Measurements from ENCODE around the gene GPR160.
"Not testable (repeated sequence)": the region's sequence is repeated elsewhere in the genome, so short reads cannot be mapped to it uniquely, and the experiment has no call there.

GPR160 gene

DNA sequence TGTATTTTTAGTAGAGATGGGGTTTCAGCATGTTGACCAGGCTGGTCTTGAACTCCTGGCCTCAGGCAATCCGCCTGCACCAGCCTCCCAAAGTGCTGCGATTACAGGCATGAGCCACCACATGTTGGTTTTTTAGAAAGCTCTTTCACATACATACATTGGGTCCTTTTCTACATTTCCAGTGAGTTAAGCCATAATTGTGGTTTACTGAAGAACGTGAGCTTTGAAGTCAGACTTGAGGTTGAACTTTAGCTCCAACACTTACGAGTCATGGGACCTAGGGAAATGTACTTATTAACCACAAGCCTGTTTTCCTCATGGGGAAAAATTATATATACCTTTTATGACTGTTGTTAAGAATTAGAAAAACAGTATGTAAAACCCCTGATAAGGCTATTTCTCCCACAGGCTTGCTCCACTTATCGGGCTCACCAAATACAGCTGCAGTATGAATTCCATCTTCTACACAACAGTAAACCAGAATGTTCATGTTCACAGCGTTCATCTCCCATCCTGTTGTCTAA, 39.0 kb downstream of the GPR160 start:
- DNase-seq, result no peak

DNA sequence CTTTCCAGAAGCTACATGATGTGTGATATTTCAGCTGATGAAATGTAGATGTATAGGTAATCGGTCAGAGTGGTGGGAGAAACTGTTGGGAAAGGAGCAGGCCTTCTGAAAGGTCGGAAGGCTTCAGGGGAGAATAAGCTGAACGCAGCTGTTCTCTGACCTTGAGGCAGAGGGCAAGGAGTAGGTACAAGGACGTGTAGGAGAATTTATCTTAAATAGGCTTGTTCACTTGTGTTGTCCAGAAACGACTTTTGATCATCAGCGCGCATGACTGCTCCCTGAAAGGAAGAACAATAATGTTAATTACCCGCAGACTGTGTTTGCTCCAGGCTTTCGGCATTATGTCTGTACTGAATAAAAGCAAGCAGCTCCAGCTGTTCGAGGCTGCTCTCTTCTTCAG, 39.6 kb downstream of the GPR160 start:
- no peak for DNase-seq

DNA sequence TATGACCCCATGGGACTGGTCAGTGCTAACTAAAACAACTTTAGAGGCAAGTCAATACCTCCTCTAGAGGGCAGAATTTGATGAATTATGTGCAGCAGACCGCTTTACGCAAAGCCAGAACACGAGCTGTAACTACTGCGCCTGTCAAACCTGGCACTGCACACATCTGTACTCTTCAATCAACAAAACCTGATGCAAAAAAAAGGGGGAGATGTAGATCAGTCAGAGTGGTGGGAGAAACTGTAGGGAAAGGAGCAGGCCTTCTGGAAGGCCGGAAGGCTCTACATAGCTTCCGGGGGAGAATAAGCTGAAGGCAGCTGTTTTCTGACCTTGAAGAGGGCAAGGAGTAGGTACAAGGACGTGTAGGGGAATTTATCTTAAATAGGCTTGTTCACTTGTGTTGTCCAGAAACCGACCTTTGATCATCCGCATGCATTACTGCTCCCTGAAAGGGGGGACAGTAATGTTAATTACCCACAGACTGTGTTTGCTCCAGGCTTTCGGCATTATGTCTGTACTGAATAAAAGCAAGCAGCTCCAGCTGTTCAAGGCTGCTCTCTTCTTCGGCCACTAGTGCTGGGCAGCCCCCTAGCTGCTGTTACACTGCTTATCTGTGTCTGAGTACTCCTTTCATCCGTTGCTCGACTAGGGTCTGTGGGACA, 41.0 kb downstream of the GPR160 start:
- DNase-seq, result no peak

DNA sequence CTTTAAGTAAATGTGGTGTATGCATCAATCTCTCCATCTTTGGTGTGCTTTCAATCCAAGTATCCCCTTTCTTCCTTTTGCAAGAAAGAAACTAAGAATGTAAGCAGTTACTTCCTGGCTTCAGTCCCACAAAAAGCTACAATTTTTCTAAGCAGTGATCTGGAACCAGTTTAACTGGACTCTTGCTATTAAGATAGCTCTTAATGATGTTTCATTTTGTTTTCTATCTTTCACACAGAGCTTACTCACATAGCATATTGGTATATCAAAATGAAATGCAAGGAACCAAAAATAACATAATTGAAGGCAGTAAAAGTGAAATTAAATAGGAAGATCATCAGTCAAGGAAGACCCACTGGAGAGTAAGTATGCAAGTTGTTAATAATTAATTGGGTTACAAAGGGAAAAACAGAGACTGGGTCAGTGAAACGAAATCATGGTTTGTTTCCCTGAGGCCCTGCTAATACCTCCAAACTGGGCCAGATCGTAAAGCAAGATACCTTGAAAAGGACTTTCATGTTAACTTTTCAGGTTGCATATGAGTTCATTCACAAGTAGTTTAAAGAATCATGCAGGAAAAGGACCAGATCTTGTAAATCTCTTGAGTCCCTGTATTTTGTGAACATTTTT, 41.9 kb downstream of the GPR160 start:
- DNase-seq, result no peak

DNA sequence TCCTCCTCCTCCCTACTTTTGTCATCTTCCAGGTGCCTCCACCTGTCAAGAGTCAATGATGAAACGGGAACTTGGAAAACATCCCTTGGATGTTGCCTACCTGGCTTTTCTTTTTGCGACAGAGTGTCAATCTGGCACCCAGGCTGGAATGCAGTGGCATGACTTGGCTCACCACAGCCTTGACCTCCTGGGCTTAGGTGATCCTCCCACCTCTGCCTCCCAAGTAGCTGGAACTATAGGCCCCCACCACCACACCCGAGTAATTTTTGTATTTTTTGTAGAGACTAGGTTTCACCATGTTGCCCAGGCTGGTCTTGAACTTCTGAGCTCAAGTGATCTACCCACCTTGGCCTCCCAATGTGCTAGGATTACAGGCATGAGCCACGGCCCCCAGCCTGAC, 42.8 kb downstream of the GPR160 start:
- DNase-seq, result no peak

DNA sequence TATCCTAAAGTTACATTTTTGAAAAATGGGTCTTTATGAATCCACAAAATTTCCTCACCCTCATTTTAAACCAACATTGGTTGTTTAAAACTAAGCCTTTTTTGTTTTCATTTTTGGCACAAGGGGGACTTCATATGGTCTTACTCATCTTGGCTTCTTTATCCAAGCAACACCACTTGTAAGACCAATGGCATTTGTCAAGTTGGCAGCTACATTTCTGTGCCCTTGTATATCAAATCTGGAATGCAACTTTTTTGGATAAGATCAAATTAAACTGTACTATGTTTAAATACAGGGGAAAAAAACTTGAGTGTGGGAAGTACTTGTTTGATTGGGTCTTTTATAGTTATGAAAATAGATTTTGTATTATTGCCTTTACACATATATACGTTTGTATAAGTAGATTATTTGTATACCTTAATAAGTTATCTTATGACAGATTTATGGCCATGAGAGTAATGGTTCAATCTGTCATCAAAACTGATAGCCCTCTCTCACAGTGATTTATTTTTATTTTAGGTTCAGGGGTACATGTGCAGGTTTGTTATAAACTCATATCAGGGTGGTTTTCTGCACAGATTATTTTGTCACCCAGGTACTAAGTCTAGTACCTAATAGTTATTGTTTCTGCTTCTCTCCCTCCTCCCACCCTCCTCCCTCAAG, 43.4 kb downstream of the GPR160 start:
- no peak for DNase-seq

DNA sequence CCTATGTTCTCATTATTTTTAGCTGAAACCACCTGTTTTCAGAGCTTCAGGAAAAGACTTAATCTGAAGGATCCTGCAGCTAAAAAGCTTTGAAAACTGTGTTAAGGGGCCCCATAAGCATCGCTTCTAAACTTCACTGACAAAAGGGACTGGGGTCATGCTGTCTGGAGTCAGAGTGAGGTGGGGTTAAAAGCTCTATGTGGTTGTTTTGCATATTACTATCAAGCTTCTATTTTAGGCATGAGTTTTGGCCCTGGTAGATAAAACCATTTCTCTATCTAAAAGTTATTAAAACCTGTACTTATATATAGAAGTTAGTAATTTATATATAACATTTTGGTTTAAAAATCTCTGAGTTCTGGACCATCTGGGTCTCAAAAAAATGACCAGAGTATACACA, 45.5 kb downstream of the GPR160 start:
- no peak for DNase-seq

DNA sequence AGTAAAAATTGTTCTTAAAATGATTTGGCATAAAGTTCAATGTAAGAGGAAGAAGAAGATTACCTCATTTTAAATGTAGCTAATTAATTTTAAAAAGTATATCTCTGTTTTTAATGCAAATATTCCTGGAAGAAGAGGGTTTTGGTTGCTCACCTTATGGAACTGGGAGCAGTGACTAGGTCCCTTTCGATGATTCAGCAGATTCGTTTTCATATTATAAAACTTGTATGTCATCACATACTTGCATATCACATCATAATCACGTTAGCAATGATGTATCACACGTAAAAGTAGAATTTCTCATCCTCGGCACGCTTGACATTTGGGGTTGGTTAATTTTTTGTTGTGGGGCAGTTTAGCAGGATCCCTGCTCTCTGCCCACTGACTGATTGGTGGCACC, 47.6 kb downstream of the GPR160 start:
- no peak for DNase-seq

DNA sequence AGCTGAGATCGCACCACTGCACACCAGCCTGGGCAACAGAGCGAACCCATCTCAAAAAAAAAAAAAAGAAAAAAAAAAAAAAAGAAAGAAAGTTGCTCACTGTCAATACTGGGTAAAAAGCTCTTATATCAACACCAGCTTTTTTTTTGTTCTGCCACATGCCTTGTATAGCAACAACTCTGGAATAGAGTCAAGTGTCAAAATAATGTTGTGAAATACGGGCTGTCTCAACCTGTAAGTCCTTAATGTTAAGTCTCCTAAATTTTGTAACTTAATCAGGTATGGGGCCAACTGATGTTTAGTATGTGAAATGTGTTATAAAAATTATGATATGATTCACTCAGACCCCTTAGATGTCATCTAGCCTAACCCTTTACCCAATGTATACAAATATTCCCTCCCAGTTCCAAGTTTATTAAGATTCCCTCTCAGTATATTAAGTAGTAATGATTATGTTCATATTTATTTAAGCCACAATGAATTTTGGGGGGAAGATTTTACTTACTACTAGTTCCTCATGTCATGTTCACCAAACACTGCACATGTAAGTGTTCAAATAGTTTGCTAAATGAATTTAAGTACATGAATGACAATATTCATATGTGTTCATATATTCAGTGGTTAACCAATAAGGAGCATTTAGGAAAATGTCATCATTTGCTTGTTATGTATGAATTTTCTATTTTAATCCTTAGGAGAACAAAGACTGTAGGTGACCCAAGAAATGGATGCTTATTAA, 52.2 kb downstream of the GPR160 start:
- DNase-seq, result no peak

DNA sequence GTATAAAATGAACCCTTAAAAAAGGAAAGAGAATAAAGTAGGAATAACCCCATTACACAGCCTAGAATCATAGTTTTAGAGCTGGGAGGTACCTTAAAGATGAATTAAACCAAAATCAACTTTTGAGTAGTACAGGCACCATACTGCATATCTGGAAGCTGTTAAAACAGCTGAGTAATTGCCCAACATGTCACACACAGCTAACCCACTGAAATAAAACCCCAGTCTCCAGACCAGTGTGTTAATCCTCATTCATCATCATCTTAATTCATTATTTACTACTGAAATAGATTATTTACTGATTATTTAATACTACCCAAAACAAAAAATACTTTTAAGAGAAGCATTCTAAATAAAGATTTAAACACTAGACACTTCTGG, 52.8 kb downstream of the GPR160 start:
- DNase-seq, result no peak

DNA sequence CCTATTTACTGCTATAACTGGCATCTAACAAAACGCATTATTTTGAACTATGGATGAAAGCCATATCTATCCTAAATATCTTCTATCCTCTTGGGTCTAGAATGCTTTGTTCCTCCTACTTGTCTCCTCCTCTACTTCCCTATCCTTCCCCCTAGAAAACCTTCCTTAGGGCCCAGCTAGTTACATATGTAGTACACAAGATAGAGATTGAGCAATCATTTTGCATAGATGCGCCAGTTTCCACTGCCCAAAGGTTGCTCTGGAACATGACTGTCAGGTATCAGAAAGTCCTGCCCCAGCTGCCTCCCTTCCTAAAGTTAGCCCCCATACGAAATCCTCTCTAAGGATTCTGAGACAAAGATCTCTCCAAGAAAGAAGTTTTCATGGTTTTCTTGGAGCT, 55.1 kb downstream of the GPR160 start:
- no peak for DNase-seq

DNA sequence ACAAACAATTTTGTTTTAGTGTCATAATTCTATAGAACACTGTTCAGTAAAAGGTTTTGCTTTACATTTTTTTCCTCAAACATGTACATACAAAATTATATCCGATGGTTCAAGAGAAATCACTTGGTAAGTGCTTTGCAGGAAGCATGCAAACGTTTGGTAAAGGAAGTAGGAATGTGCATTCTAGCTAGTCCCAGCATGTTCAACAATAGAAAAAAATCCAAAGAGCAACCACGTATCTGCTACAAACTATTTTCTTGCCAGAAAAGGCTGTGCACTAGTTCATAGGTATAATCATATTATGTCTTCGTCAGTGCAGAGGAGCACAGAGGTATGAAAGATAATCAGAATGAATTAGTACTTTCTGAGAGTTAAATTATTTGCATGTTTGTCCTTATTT, 58.0 kb downstream of the GPR160 start:
- DNase-seq, result no peak

DNA sequence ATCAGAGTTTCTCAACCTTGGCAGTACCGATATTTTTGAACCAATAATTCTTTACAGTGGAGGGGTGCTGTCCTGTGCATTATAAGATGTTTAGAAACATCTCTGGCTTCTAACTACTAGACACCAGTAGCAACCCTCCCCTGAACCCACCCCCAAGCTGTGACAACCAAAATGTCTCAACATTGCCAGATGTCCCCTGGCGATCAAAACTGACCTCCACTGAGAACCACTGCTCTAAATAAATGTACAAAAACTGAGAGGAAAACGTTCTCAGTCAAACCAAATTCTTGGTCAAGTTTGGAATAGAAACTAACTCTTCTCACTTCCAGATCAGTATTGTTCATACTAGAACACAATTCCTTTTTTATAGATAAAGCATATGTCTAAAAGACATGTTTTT, 58.5 kb downstream of the GPR160 start:
- no peak for DNase-seq

DNA sequence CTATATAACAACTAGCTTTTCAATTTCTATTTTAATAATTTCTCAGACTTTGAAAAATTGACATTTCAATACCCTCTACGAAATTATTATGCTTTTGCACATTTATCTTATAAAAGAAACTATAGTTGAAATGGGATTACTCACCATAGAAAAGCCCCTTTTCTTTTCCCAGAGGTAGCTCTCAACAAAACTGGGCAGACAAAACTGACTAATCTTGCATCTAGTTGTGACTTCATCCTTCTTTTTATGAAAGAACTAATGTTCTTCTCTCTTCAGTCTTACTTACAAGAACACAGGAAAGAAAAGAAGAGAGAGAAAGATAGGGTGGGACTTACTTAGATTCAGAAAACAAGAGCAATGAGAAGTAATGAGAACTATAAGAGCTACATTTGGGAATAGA, 61.0 kb downstream of the GPR160 start:
- no peak for DNase-seq

DNA sequence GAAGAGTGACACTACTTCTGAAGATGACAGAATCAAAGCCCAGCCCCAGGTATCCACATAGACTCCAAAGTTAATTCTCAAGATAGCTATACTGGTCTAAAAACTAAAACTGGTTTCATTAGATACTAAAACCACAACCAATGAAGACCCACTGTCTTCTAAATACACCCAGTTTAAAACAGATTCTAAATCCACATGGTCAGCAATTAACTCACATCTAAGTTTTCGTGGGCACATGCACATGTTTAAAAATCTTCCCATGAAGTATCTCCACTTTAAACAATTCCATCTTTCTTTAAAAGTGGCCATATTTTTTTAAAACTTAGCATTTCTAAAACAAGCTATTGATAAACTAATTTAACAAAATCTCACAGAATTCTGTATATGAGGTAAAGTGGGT, 63.1 kb downstream of the GPR160 start:
- no peak for DNase-seq

DNA sequence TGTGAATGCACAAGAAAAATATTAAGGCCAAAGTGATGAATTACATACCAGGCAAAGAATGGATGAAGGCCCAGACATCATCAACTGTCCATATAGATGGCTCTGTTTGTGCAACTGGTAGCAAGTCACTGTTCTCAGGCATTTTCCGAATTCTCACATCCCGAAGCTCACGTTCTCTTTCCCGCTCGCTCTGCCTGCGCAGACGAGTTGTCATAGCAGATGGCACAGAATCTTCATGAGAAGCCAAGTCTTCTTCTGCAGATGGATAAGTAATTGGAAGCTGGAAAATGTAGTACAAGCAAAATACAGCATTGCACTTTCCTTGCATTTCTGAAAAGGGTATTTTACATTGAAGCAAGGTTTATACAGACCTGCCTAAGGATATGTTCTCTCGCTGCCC, 64.6 kb downstream of the GPR160 start:
- no peak for DNase-seq

DNA sequence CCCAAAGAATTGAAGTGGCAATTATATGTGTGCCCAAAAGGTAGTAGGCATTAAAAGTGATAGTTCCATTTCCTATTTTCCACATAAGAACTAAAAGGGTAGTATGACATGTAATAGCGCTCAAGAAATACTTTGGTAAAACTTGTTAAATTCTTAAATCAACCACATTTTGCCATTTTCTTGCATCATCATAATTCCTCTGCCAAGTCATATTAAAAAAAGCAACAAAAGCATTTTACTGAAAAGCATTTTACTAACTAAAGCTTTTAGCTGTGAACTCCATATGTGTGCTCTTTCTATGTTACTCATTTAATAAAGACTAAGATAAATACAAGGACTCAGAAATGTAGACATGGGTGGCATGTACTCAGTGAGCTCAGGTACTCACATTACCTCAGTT, 70.1 kb downstream of the GPR160 start:
- DNase-seq, result no peak

DNA sequence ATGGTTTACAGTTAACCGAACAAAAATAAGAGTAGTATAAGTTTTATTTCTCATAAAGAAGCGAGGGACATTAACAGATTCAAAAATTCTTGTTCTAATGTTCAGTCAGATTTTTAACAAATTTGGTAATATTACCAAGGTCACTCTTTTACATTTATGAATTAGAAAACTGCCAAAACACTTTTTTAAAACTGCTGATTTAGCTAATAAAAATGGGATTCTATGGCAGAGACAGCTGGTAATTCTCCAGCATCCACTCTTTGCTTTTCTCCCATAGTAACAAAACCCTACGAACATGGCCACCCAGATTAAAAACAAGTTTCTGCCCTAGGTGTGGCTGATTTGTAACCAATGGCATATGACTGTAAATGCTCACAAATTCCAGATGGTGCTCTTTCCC, 71.2 kb downstream of the GPR160 start:
- no peak for DNase-seq

DNA sequence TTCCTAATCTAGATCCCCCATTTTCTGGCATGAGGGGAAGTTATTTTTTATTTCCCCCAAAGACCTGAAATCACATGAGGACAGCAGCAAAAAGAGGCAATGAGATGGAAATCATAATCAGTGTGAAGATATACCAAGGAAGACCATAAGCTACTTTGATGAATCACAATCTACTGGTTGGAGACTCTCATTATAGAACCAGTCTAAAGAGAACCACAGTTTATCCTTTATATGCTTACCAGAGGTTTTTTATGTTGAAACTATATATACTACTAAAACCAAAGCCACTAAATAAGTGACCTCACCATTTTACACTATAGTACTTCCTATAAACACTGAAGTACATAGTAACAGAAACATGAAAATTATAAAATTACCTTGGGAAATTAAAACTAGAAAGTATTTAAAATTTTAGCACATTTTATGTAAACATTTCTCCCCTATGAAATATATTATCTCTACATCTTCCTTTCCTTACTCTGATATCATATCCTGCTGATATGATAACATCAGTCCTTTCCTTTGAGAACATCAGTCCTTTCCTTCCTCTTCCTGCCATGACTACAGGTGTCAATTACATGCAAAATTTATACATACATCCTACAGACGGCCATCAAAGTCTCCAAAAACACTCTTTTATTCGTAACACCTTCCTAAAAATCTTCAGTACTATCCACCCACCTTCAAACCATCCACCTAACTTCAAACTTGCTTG, 71.9 kb downstream of the GPR160 start:
- no peak for DNase-seq

DNA sequence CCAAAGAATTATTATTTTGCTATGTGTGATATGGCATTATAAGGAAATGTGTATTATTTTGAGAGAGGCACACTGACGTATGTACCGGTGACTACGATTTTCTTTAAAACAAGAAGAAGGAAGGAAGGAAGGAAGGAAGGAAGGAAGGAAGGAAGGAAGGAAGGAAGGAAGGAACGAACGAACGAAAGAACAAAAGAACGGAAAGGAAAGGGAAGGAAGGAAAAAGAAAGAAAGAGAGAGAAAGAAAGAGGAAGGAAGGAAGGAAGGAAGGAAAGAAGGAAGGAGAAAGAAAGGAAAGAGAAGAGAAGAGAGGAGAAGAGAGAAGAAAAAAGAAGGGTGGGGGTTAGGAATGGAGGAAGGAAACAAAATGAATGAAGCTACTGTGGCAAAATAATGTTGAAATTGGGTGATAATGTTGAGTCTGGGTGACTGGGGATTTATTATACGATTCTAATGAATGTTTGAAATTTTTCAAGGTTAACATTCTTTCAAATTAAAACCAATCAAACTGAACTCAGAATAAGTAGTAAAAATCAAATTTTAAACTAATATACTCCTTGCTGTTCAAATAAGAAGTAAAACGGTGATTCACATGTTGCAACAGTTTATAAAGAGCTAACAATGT, 73.5 kb downstream of the GPR160 start:
- DNase-seq, result no peak

DNA sequence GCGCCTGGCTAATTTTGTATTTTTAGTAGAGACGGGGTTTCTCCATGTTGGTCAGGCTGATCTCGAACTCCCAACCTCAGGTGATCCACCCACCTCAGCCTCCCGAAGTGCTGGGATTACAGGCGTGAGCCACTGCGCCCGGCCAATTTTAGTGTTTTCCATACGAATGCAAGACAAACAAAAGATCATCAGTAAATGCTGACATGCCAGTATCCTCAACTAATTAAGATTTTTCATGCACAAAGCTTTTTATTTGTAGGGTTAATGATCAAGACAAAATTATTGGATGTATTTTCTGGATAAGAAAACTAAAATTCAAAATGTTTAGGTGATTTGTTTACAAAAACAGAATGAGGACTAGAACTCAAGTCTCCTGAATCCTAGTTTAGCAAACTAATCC, 76.4 kb downstream of the GPR160 start:
- not testable (repeated sequence) for DNase-seq

DNA sequence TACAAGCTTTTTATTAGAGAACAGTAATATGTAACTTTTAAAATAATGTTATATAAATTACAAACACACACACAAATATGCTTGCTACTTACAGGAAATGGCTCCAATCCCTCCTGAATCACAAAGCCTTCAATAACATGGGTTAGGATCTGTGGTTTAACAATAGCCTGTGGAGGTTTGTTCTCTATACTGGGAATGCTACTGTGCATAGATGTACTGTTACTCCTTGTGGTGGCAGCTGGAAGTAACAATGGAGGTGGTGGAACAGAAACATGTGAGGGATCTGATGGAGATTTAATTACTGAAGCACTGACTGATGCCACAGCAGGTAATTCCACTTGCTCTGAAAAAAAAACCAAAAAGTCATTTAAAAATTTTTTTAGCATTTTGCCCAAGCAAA, 79.3 kb downstream of the GPR160 start:
- no peak for DNase-seq
